ENCODE measurements around the gene SCN4A.
A peak's percentile ranks its signal among the peaks of the same experiment; 100 is the strongest.

The SCN4A gene

DNA sequence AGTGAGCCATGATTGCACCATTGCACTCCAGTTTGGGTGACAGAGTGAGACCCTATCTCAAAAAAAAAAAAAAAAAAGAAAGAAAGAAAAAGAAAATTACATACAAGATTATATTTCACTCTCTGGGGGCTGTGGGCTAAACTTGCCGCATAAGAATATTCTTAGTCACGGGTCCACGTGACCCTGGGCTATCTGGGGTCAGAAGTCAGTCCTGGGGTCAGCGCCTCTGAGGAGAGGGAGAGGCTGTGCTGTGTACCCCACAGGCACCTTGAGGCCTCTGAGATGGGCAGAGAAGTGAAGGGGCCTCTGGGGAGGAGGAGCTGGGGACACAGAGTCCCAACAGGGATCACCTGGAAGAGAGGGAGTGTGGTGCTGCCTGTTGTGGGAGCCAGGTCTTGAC, 34.8 kb downstream of the SCN4A start:
- Histone ChIP-seq H3K27ac (ENCODE audit: low read depth, low read length, poor library complexity, severe bottlenecking) (peak overlapping the region; percentile 90), H3K4me2 (ENCODE audit: low read length) (no peak overlapping the region), H3K9me3 (ENCODE audit: low read length) (no peaks in the 10 kb centered on the region), H3K27me3 (ENCODE audit: insufficient read depth, low read length) (no peaks in the 10 kb centered on the region), H3F3A (ENCODE audit: insufficient read depth, low read length) (no peaks in the 10 kb centered on the region), H4K20me1 (ENCODE audit: insufficient read depth, low read length) (no peaks in the 10 kb centered on the region), H2AFZ (ENCODE audit: low read length) (no peak overlapping the region), H3K9me2 (ENCODE audit: low read depth, low read length) (no peaks in the 10 kb centered on the region), H3K79me2 (ENCODE audit: insufficient read depth, low read length) (no peaks in the 10 kb centered on the region), H3K4me3 (ENCODE audit: low read depth, low read length, poor library complexity, severe bottlenecking) (no peak overlapping the region), H3K36me3 (ENCODE audit: insufficient read depth, low read length) (peaks cover 5% of the 10 kb centered on the region; the same call in 1 of the 2 replicates), H3K9ac (ENCODE audit: low read length) (no peak overlapping the region), H3K4me1 (ENCODE audit: insufficient read depth, low read length, severe bottlenecking) (peaks cover 72% of the 10 kb centered on the region)
- TF ChIP-seq, protein P1, sequence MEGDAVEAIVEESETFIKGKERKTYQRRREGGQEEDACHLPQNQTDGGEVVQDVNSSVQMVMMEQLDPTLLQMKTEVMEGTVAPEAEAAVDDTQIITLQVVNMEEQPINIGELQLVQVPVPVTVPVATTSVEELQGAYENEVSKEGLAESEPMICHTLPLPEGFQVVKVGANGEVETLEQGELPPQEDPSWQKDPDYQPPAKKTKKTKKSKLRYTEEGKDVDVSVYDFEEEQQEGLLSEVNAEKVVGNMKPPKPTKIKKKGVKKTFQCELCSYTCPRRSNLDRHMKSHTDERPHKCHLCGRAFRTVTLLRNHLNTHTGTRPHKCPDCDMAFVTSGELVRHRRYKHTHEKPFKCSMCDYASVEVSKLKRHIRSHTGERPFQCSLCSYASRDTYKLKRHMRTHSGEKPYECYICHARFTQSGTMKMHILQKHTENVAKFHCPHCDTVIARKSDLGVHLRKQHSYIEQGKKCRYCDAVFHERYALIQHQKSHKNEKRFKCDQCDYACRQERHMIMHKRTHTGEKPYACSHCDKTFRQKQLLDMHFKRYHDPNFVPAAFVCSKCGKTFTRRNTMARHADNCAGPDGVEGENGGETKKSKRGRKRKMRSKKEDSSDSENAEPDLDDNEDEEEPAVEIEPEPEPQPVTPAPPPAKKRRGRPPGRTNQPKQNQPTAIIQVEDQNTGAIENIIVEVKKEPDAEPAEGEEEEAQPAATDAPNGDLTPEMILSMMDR (IDR thresholded peaks at IDR 0.05; ENCODE audit: low read length): no peak
- TF ChIP-seq EZH2 (IDR thresholded peaks at IDR 0.05; ENCODE audit: borderline replicate concordance, low read length): no peak

DNA sequence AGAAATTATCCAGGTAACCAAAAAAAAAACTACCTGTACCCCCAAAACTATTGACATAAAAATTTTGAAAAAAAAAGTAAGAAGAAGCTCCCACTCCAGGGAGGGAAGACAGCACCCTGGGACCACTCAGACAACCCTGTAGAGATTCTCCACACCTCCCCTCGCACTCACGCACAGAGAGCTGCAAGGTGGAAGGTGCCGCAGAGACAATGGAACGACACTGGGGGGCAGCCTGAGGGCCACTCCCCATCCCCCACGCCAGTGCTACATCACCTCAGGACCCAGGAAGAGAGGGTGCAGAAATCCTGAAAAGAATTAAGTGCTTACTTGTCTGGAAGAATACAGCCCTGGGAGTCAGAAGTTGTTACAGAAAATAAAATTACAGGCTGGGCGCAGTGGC, 35.4 kb downstream of the SCN4A start:
- Histone ChIP-seq H3K4me1 (ENCODE audit: insufficient read depth, low read length, severe bottlenecking) (peaks cover 72% of the 10 kb centered on the region), H2AFZ (ENCODE audit: low read length) (no peak overlapping the region), H4K20me1 (ENCODE audit: insufficient read depth, low read length) (no peaks in the 10 kb centered on the region), H3K4me2 (ENCODE audit: low read length) (no peak overlapping the region), H3K27ac (ENCODE audit: low read depth, low read length, poor library complexity, severe bottlenecking) (peak overlapping the region; percentile 90), H3K4me3 (ENCODE audit: low read depth, low read length, poor library complexity, severe bottlenecking) (no peak overlapping the region), H3K9me3 (ENCODE audit: low read length) (no peaks in the 10 kb centered on the region), H3K9me2 (ENCODE audit: low read depth, low read length) (no peaks in the 10 kb centered on the region), H3K27me3 (ENCODE audit: insufficient read depth, low read length) (no peaks in the 10 kb centered on the region), H3K79me2 (ENCODE audit: insufficient read depth, low read length) (peaks cover 4% of the 10 kb centered on the region; the same call in 1 of the 2 replicates), H3K9ac (ENCODE audit: low read length) (no peak overlapping the region), H3F3A (ENCODE audit: insufficient read depth, low read length) (no peaks in the 10 kb centered on the region), H3K36me3 (ENCODE audit: insufficient read depth, low read length) (peaks cover 5% of the 10 kb centered on the region; the same call in 1 of the 2 replicates)
- TF ChIP-seq, protein P1 (IDR thresholded peaks at IDR 0.05; ENCODE audit: low read length): peak; percentile 40
- TF ChIP-seq EZH2 (IDR thresholded peaks at IDR 0.05; ENCODE audit: borderline replicate concordance, low read length): no peak

GRCh38 chr17:63934183-63935112, 38.3 kb downstream of the SCN4A start:
- H3K9me2 ChIP-seq (ENCODE audit: low read depth, low read length): no peaks in the 10 kb centered on the region
- H3K9ac ChIP-seq (ENCODE audit: low read length): peak overlapping the region; percentile 100
- peak overlapping the region; percentile 97 for H3K4me3 ChIP-seq (ENCODE audit: low read depth, low read length, poor library complexity, severe bottlenecking)
- H3K27ac ChIP-seq (ENCODE audit: low read depth, low read length, poor library complexity, severe bottlenecking): peak overlapping the region; percentile 97
- peaks cover 72% of the 10 kb centered on the region for H3K4me1 ChIP-seq (ENCODE audit: insufficient read depth, low read length, severe bottlenecking)
- peak overlapping the region; percentile 96 for H3K4me2 ChIP-seq (ENCODE audit: low read length)
- H3K27me3 ChIP-seq (ENCODE audit: insufficient read depth, low read length): no peaks in the 10 kb centered on the region
- TF ChIP-seq EZH2 (IDR thresholded peaks at IDR 0.05; ENCODE audit: borderline replicate concordance, low read length): no peak
- H3F3A ChIP-seq (ENCODE audit: insufficient read depth, low read length): no peaks in the 10 kb centered on the region
- H3K9me3 ChIP-seq (ENCODE audit: low read length): no peaks in the 10 kb centered on the region
- peaks cover 26% of the 10 kb centered on the region for H3K36me3 ChIP-seq (ENCODE audit: insufficient read depth, low read length)
- no peaks in the 10 kb centered on the region for H4K20me1 ChIP-seq (ENCODE audit: insufficient read depth, low read length)
- no peak overlapping the region for H2AFZ ChIP-seq (ENCODE audit: low read length)
- peaks cover 23% of the 10 kb centered on the region for H3K79me2 ChIP-seq (ENCODE audit: insufficient read depth, low read length)

Measured in OCI-LY1 (cell line).